HG02798 (cell line): ENCODE measurements around the gene CEP131.

Source experiments
- ATAC-seq: cut with Tn5 transposase; IDR thresholded peaks from one replicate; pipeline ENCODE4 v1.9.1; 2021; ENCODE audit warnings: mild to moderate bottlenecking; ENCODE audit not compliant: unreplicated experiment, poor library complexity

CEP131 gene

GRCh38 chr17:81252326-81252986 lies 29.7 kb upstream of the CEP131 start:
- no peak for ATAC-seq

GRCh38 chr17:81251709-81252301 lies 29.0 kb upstream of the CEP131 start:
- ATAC-seq, result no peak

GRCh38 chr17:81251094-81251708 lies 28.4 kb upstream of the CEP131 start:
- no peak for ATAC-seq

GRCh38 chr17:81250286-81251093 lies 27.7 kb upstream of the CEP131 start:
- ATAC-seq, result no peak

GRCh38 chr17:81249223-81250040 lies 26.7 kb upstream of the CEP131 start:
- no peak for ATAC-seq

GRCh38 chr17:81248649-81249048 lies 25.9 kb upstream of the CEP131 start:
- no peak for ATAC-seq

GRCh38 chr17:81247339-81247990 lies 24.7 kb upstream of the CEP131 start:
- ATAC-seq, result no peak

- no peak for ATAC-seq
Observed at GRCh38 chr17:81246679-81247338, 24.0 kb upstream of the CEP131 start.

GRCh38 chr17:81246343-81246670 lies 23.5 kb upstream of the CEP131 start:
- no peak for ATAC-seq

- ATAC-seq, result no peak
Observed at GRCh38 chr17:81245665-81246342, 23.0 kb upstream of the CEP131 start.

- no peak for ATAC-seq
Observed at GRCh38 chr17:81245024-81245664, 22.4 kb upstream of the CEP131 start.

- ATAC-seq, result no peak
Observed at GRCh38 chr17:81244358-81245023, 21.7 kb upstream of the CEP131 start.

- ATAC-seq, result no peak
Observed at GRCh38 chr17:81243333-81243664, 20.5 kb upstream of the CEP131 start.

- no peak for ATAC-seq
Observed at GRCh38 chr17:81242421-81243332, 19.9 kb upstream of the CEP131 start.

- no peak for ATAC-seq
Observed at GRCh38 chr17:81241648-81242420, 19.1 kb upstream of the CEP131 start.

- no peak for ATAC-seq
Observed at GRCh38 chr17:81241203-81241602, 18.4 kb upstream of the CEP131 start.
